ENCODE results near the gene TRABD2A.
"Not testable (repeated sequence)": the region's sequence is repeated elsewhere in the genome, so short reads cannot be mapped to it uniquely, and the experiment has no call there.

TRABD2A gene, protein sequence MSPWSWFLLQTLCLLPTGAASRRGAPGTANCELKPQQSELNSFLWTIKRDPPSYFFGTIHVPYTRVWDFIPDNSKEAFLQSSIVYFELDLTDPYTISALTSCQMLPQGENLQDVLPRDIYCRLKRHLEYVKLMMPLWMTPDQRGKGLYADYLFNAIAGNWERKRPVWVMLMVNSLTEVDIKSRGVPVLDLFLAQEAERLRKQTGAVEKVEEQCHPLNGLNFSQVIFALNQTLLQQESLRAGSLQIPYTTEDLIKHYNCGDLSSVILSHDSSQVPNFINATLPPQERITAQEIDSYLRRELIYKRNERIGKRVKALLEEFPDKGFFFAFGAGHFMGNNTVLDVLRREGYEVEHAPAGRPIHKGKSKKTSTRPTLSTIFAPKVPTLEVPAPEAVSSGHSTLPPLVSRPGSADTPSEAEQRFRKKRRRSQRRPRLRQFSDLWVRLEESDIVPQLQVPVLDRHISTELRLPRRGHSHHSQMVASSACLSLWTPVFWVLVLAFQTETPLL

DNA sequence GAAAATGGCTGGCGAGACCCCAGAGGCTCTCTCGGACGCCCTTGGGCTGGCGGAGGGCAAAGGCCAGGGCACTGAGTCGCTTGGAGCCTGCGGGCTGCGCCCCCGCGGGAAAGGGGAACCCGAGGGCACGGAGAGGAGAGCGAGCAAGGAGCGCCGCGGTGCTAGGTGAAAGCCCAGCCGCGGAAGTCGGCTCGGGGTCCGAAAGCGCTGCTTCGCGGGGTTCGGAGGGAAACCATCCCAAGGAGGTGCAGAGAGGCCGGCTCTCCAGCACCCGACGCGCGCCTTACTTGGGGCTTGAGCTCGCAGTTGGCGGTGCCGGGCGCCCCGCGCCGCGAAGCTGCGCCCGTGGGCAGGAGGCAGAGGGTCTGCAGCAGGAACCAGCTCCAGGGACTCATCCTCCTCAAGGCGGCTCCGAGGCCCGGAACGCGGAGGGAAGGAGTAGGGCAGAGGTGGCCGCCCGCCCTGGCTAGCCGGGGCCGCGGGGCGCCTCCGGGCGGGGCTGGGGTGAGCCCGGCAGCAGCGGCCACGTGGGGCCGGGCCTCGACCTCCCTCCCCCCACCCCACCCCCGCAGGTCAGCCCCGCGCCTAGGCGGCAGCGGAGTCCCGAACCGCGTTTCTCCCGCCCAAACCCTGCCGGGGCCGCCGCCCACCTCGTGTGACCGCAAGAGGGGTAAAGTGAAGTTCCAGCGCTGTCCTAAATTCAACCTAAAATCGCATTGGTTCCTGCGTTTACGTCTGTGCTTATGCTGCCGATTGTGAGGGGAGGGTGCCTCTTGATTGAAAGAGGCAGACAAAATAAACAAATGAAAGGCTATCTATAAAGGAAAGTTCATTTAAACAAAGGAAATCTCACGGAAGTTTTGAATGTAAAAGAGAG lies at the start of gene TRABD2A:
Gene TRABD2A, minus strand, starts transcription at position 440 of the 877 bp plus-strand sequence. Its CDS starts 45 bp downstream, at position 395.
- peak; percentile 39 for DNase-seq (ENCODE audit: low read depth)

DNA sequence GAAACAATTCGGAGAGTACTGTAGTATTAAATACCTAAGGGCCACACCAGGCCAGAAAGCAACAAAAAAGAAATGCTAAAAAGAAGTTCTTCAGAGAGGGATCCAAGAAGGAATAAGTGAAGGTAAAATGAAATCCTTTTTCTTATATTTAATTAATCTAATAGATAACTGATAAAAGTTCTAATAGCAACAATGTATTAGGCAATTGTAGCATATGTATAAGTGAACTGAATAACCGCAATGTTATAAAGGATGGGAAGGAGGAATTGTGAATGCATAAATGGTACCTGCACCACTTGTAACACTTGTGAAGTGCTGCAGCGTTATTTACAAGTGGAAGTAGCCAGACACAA lies 46.4 kb upstream of the TRABD2A start:
- no peak for DNase-seq (ENCODE audit: low read depth)

DNA sequence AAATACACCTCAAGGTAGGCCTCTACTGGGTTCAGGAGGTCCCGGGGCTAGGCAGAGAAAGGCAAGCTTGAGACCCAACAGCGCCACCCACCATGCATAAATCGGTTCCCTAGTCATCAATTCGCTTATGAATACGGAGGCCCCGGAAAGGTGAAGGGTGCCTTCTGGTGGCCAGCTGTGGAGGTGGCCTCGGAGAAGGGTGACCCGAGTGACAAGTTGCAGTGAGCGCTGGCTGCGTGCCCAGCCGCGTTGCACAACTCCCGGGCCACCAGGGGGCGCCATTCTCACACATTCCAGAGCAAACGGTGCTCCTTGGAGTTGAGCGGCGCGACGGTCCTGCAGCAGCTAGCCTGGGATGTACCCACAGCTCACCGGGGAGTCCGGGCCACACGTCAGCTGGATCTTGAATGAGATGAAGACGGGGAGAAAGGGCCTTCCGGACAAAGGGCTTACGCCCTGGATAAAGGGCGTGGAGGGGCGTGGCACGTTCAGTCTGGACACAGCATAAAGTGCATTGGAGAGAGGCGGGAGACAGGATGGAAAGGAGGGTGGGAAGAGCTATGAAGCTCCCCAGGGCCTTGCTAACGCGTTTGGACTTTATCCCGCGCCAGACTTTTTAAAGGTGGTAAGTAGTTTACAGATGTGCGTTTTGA lies 45.0 kb upstream of the TRABD2A start:
- DNase-seq (ENCODE audit: low read depth), result peak; percentile 75

DNA sequence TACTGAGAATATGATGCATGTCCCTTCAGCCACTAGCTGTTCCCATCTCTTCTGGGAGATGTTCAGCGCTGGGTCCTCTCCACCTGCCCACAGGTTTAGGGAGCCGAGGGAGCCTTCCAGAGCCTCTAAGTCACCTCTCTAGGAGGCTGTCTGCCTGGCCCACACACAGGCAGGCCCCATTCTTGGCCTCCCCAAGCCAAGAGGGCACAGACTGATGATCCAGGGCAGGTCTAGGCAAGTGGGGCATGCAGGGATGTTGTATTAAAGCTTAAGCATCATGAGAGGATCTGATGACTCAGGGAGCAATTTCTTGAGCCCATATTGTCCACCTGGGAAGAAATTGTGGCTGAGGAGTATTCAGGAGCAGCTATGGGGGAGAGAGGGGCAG lies 44.4 kb upstream of the TRABD2A start:
- no peak for DNase-seq (ENCODE audit: low read depth)

DNA sequence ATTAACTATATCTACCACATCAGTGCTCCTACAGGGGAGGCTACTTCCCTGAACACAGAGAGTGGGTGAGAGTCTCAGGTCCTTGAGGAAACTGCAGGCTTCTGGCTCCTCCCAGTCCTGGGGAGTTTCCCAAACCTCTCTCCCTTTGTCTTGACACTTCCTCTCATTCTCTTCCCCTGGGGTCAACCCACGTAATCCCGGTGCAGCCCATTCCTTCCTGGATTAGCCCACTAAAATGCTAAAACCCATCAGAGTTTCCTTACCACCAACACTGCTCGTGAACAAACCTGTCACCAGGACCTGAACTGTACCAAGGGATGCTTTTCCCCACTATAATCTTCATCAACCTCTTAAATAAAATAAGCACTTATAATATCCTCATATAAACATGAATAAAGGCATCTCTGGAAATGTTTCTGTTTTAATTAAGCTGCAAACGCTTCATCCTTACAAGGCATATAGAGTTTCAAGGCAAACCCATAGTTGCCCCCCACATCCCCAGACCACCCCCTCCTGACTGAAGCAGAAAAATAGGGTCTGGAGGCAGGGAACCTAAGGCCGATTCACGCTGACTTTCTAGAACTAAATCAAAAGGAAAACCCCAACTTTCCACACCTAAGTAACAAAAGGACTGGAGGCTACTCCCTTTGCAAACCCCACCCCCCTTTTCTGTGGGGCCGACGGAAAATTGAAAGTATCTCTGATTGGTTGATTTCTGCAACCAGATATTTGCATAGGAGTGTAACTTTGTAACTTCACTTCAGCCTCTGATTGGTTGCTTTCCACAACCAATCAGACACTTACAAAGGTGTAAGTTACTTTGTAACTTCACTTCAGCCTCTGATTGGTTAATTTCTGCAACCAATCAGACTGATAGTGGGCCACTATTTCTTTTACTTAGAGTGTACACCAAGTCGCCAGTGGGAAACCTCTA lies 43.6 kb upstream of the TRABD2A start:
- DNase-seq (ENCODE audit: low read depth), result no peak

DNA sequence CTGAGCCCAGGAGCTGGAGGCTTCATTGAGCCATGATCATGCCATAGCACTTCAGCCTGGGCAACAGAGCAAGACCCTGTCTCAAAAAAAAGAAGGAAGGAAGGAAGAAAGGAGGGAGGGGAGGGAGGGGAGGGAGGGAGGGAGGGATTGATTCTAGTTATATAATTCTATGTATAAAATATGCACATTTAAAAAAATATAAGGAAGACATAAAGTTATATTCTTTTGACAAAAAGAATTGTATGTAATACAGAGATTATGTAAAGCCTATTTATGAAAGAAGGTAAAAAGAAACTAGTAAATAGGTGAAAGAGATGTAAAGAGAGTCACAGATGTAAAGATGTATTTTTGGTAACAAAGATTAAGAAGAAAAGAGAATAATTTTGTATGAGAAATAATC lies 42.1 kb upstream of the TRABD2A start:
- DNase-seq (ENCODE audit: low read depth), result no peak

DNA sequence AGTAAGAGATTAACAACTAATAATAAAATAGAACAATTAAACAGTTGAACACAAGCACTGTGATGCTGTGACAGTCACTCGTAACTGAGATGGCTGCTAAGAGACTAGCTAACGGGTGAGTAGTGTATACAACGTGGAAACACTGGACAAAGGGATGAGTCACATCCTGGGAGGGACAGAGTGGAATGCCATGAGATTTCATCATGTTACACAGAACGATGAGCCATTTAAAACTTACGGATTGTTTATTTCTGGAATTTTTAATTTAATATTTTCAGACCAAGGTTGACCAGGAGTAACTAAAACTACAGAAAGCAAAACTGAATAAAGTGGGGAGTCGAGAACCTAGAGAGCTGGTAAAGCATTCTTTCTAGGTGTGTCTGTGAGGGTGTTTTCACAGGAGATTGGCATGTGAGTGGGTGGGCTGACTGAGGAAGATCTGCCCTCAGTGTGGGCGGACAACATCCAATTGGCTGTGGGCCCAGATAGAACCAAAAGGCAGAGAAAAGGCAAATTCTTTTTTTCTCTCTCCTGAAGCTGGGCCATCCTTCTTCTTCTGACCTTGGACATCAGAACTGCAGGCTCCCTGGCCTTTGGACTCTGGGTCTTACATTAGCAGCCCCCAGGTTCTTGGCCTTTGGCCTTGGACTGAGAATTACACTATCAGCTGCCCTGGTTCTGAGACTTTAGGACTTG lies 39.1 kb upstream of the TRABD2A start:
- DNase-seq (ENCODE audit: low read depth), result peak; percentile 96

DNA sequence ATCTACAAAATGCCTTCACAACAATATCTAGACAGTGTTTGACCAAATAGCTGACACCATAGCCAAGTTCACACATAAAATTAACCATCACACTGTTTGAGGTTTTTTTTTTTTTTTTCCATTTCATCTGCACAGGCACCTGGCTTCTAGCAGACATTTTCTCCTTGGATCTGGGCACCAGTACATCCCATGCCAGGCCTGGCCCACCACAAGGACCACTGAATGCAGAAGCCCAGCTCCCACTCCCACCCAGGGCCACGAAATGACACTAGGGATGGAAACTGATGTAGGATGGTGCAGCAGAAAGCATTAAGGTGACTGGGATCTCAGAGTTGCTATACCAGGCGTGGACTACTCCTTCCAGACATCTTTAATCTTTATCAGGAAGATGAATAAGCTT lies 37.5 kb upstream of the TRABD2A start:
- no peak for DNase-seq (ENCODE audit: low read depth)

DNA sequence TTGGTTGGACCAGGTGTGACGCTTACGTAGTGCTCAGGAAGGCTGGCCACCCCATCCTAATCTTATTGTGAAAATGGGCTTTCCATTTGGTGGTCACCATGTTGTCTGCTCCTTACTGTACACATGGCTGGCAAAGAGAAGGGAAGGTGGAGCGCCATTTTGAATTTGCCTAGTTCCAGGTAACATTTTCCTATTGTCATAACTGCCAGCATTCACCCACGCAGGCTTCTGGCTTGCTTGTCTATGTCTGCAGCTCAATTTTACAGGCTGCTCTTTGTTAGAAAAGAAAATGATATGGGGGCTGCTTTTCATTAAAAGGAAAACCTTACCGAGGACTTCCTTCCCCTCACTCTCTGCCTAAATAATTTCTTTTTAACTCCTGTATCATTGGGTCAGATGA lies 36.9 kb upstream of the TRABD2A start:
- DNase-seq (ENCODE audit: low read depth), result not testable (repeated sequence)

DNA sequence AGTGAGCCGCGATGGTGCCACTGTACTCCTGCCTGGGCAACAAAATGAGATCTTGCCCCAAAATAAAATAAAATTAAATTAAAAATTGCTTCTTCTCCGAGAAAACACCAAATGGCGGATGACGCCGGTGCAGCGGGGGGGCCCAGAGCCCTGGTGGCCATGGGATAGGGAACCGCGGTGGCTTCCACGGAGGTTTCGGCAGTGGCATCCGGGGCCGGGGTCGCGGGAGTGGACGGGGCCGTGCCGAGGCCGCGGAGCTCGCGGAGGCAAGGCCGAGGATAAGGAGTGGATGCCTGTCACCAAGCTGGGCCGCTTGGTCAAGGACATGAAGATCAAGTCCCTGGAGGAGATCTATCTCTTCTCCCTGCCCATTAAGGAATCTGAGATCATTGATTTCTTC lies 34.8 kb upstream of the TRABD2A start:
- not testable (repeated sequence) for DNase-seq (ENCODE audit: low read depth)

DNA sequence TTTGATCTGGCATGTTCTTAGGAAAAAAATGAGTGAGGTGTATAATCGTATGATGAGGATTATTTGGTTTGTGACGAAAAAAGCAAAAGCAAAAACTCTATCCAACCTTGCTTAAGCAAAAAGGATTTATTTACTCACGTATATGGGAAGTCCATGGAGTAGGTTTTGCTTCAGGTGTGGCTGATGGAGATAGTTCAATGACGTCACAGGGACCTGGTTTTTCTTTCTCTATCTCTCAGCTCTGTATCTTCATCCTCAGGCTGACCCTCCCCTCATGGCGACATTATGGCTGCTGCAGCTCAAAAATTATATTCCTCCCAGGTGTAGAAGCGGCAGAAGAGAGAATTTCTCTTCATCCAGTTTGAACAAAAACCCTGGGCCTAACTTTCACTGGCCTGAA lies 33.5 kb upstream of the TRABD2A start:
- no peak for DNase-seq (ENCODE audit: low read depth)

DNA sequence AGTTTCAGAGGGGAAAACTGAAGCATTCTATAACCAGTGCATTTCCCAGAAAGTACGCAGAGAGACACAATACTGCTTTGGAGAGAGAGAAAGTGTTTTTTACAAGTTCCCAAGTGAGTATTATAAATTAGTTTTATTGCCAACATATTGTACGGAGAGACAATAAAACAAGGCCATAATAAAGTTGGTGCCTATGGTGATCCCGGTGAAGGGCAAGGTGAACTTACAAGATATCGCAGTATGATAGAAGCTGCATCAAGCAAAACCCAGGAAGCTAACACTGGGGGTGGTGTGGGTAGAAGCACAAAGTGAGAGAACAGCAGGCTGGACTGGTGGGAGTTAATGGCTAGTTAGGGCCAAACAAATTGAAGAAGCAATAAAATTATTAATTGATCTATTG lies 32.1 kb upstream of the TRABD2A start:
- no peak for DNase-seq (ENCODE audit: low read depth)

DNA sequence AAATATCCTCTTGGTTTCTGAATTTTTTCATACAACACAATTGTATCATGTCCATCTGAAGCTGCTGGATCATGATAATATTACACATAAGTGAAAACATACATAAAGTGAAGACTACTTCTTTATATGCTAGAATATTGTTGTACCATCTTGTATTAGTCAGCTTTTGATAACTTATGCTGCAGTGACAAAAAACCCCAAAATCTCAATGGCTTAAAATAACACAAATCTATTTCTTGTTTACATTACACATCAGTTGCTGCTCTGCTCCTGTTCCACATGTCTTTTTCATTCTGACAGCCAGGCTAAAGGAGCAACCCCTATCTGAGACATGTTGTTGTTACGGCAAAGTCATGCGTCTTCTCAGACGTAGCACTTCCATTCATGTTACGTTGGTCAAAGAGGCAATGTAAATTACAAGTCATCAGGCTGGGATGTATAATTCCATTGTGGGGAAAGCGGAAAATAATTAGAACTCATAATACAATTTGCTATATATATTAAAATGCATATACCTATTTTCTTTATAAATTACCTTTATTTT lies 30.3 kb upstream of the TRABD2A start:
- DNase-seq (ENCODE audit: low read depth), result no peak

DNA sequence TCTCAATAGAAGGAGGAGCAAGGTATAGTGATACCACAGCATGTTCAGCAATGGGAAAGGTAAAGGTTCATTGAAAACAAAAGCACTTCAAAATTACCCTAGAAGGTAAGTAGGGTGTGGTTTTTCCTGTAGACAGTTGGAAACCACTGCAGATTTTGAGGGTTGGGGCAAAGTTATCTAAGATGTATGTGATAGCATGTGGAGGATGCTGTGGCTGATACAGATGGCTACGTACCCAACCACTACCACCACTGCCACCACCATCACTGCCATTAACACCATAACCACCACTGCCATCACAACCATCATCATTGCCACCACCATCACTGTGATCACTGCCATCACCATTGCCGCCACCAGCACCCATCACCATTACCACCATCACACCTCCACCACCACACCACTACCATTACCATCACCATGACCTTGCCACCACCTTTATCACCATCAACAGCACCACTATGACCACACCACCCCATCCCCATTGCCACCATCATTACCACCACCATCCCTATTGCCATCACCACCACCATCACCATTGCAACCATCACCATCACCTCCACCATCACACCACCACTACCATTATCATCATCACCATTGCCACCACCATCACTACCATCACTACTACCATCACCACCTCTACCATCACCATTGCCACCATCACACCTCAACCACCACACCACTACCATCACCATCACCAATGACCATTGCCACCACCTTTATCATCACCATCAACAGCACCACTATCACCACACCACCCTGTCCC lies 28.2 kb upstream of the TRABD2A start:
- no peak for DNase-seq (ENCODE audit: low read depth)

DNA sequence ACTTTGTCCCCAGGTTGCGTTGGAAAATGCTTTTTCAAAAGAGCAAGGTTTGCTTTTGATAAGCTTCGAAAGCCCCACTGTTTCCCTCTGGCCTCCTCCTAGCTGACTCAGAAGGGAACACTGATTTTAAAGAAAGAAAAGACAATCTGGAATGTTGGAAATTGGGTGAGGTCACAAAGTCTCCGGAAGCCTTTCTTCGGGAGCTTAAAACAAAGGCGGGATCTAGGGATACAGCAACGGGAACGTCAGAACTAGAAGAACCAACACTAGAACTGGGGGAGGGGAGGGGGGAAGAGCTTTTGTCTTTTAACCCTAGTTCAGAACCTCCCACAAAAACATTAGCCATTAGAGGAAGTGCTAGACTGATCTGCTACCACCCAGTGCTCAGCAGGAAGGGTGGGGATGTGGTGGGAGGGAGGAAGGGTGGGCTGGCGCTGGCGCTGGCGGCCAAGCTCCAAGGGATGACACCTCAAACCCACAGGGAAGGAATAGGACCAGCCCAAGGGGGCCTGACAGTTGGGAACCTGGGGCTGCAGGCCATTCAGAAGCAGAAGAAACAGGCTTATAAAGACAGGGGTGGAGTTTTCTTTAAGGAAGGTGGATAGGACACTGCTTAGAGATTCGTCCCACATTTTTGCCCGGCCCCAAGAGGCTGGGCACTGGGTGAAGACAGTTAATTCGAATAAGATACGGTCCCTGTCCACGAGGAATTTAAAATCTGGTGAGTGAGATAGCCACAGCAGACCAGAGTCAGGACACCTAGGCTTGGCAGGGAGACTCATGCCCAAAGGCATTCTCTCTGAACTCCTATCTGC lies 26.2 kb upstream of the TRABD2A start:
- no peak for DNase-seq (ENCODE audit: low read depth)

DNA sequence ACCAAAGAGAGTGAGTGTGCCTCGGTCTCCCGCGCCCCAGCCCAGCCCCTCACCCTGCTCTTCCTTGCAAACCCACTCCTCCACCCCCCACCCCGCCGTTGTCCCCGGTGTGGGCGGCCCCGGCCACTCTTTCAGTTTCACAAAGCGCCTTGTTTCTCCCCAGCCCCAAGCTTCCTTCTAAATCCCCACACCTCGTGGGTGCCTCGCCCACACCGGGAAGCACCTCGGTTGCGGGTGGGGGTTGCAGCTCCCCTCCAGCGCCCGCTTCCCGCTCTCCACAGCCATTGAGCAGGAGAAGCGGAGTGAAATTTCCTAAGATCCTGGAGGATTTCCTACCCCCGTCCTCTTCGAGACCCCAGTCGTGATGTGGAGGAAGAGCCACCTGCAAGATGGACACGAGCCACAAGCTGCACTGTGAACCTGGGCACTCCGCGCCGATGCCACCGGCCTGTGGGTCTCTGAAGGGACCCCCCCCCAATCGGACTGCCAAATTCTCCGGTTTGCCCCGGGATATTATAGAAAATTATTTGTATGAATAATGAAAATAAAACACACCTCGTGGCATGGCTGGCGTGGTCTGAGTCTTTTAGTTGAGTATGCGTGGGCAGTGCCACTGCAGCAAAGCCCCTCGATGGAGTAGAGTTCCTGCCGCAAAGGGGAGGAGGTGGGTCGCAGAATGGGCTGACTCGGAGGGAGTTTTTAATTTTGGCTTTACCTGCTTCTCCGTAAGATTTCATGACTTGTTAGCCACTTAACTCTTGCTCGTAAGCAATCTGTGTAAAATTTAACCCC lies 25.4 kb upstream of the TRABD2A start:
- DNase-seq (ENCODE audit: low read depth), result no peak

DNA sequence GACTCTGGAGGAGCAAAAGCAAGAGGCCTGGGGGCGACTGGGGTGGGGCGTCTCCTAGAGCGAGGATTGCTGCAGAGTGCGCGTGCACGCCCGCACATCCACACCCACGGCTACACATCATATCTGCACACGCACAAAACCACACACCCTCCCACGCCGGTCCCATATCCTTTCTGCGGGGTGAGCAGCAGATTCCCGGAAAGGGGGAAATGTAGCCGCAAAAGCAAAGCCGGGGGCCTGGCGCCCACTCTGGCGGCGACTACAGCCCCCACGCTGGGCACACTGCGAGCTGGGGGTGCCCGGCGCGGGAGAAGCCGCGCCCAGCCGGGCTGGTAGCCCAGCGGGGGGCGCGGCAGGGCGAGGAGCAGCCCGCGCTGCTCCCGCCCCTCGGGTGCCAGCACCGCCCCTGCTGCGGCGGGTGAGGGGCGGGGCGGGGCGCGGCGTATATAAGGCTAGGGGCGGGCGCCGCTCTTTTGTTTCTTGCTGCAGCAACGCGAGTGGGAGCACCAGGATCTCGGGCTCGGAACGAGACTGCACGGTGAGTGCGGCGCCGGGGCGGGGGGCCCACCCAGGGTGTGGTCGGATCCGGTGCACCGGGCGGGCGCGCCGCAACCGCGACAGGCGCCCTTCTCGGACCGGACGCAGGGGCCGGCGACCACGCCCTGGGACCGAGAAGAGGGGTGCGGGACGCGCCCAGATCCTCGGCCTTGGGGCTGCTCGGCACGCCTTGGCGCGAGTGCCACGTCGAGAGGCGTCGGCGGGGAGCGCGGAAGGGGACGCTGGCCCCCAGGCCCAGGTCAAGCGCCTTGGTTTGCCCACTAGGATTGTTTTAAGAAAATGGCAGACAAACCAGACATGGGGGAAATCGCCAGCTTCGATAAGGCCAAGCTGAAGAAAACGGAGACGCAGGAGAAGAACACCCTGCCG lies 24.6 kb upstream of the TRABD2A start, which contains the start of gene TMSB10:
Gene TMSB10, plus strand, starts transcription at position 476 of the 927 bp plus-strand sequence.
- no peak for DNase-seq (ENCODE audit: low read depth)

All from HS-5 (cell line).